Endothelial cell of umbilical vein (primary cell): ENCODE measurements around the gene DSCAML1. TPM values are rescaled to one million over a fixed set of nuclear protein-coding genes. Genes with fewer than 3 reads are reported as not detected.

Experiments
- BruUV-seq: library from RNA; stranded (reverse); fragments of 400-500 nt; replicated peaks from 2 replicates; lab custom pipeline; 2021; lab: Mats Ljungman, UMichigan
- CTCF ChIA-PET: fragments of 300-600, 350-600 bp; sonication (Branson Sonifier 250); formaldehyde crosslinking; loops from one replicate; lab custom pipeline; 2021; ENCODE audit warnings: antibody characterized with exemption, inconsistent platforms; lab: Charles Lee
- POLR2A ChIA-PET: fragments of 300-600, 350-600 bp; sonication (Branson Sonifier 250); formaldehyde crosslinking; loops from one replicate; lab custom pipeline; 2021; ENCODE audit warnings: antibody characterized with exemption, inconsistent platforms; lab: Charles Lee
- DNase-seq: peaks from one replicate; pipeline ENCODE4 v3.0.0-alpha.2; 2011; ENCODE audit warnings: low read depth, low spot score
- FAIRE-seq: peaks from 2 replicates; lab custom pipeline; 2011; peaks lifted over from hg19 to GRCh38; lab: Jason Lieb, UNC
- H2AFZ ChIP-seq: 2 replicates; pipeline ENCODE4 v1.6.0; 2012; ENCODE audit warnings: low read depth, low read length, control low read depth, inconsistent platforms
- H3K27ac ChIP-seq: 2 replicates; pipeline ENCODE4 v1.5.1; 2011; ENCODE audit warnings: low read depth, mild to moderate bottlenecking, control low read depth, low read length, moderate library complexity; ENCODE audit not compliant: insufficient read depth
- H3K27me3 ChIP-seq, 2 experiments: 2 replicates each; pipeline versions ENCODE4 v1.6.0 to v1.6.1; 2011; ENCODE audit warnings: low read length in 2 of 2, mixed read lengths in 1 of 2; ENCODE audit not compliant: control insufficient read depth in 2 of 2, insufficient read depth in 2 of 2
- H3K36me3 ChIP-seq, 2 experiments: 2 replicates in 1 of 2; 3 replicates in 1 of 2; pipeline ENCODE4 v1.5.1; 2011; ENCODE audit warnings: low read length in 2 of 2, mild to moderate bottlenecking in 1 of 2, moderate library complexity in 1 of 2; ENCODE audit not compliant: control insufficient read depth in 2 of 2, insufficient read depth in 2 of 2; ENCODE audit errors: extremely low read depth in 1 of 2
- H3K4me1 ChIP-seq: 3 replicates; pipeline ENCODE4 v1.5.1; 2011; ENCODE audit warnings: mild to moderate bottlenecking, low read length; ENCODE audit not compliant: control insufficient read depth, insufficient read depth; ENCODE audit errors: extremely low read depth
- H3K4me2 ChIP-seq: 2 replicates; pipeline ENCODE4 v1.6.1; 2011; ENCODE audit warnings: low read length, control low read depth, mixed read lengths; ENCODE audit not compliant: insufficient read depth
- H3K4me3 ChIP-seq, 3 experiments: fragments of 200-600 bp in 1 of 3; sonication (generic), shearing (Covaris generic) in 1 of 3; replicated peaks in 1 of 3; 2 replicates each; pipeline ENCODE4 v1.5.1; 2011 to 2016; ENCODE audit warnings: control low read depth in 3 of 3, low read length in 3 of 3, mild to moderate bottlenecking in 2 of 3, inconsistent platforms in 1 of 3, low read depth in 1 of 3, moderate library complexity in 1 of 3; ENCODE audit not compliant: insufficient read depth in 1 of 3
- H3K79me2 ChIP-seq: 2 replicates; pipeline ENCODE4 v1.6.0; 2012; ENCODE audit warnings: low read length, inconsistent platforms; ENCODE audit not compliant: control insufficient read depth, insufficient read depth
- H3K9ac ChIP-seq: replicated peaks from 2 replicates; pipeline ENCODE3; 2011; ENCODE audit warnings: low read length, control low read depth; ENCODE audit not compliant: insufficient read depth; ENCODE audit errors: extremely low read depth
- H3K9me1 ChIP-seq: replicated peaks from 3 replicates; pipeline ENCODE4 v1.6.0; 2011; ENCODE audit warnings: mild to moderate bottlenecking, low read length; ENCODE audit not compliant: control insufficient read depth, insufficient read depth; ENCODE audit errors: extremely low read depth
- H3K9me3 ChIP-seq: replicated peaks from 2 replicates; pipeline ENCODE4 v1.5.1; 2012; ENCODE audit warnings: low read length, inconsistent platforms; ENCODE audit not compliant: control insufficient read depth, insufficient read depth
- H4K20me1 ChIP-seq: replicated peaks from 2 replicates; pipeline ENCODE3; 2011; ENCODE audit warnings: mild to moderate bottlenecking, low read length; ENCODE audit not compliant: control insufficient read depth, insufficient read depth; ENCODE audit errors: extremely low read depth
- EZH2 ChIP-seq: IDR thresholded peaks from 2 replicates; pipeline ENCODE4 v1.6.1; 2012; ENCODE audit warnings: borderline replicate concordance, low read depth, mild to moderate bottlenecking, moderate library complexity, low read length, inconsistent platforms; ENCODE audit not compliant: severe bottlenecking
- FOS ChIP-seq: IDR thresholded peaks from 2 replicates; pipeline ENCODE4 v1.6.1; 2011; ENCODE audit warnings: mild to moderate bottlenecking, low read length, moderate library complexity, borderline replicate concordance; ENCODE audit not compliant: insufficient read depth
- GATA2 ChIP-seq: IDR thresholded peaks from 2 replicates; pipeline ENCODE4 v1.7.0; 2011; ENCODE audit warnings: low read depth, mild to moderate bottlenecking, moderate library complexity, mixed read lengths, low read length; ENCODE audit not compliant: insufficient read length, insufficient read depth
- JUN ChIP-seq: IDR thresholded peaks from 2 replicates; pipeline ENCODE4 v1.6.1; 2011; ENCODE audit warnings: borderline replicate concordance, low read depth; ENCODE audit not compliant: insufficient read length, insufficient read depth
- MYC ChIP-seq: IDR thresholded peaks from one replicate; pipeline ENCODE4 v1.6.1; 2011; ENCODE audit warnings: mild to moderate bottlenecking, low read depth, low read length
- POLR2A ChIP-seq: IDR thresholded peaks from 2 replicates; pipeline ENCODE4 v1.6.1; 2012; ENCODE audit warnings: low read depth, mild to moderate bottlenecking, control low read depth, low read length
- POLR2AphosphoS5 ChIP-seq: IDR thresholded peaks from 2 replicates; pipeline ENCODE4 v1.6.1; 2012; ENCODE audit warnings: low read depth, mild to moderate bottlenecking, control low read depth, low read length, moderate library complexity; ENCODE audit not compliant: insufficient read depth
- dilution Hi-C: fragments of 300-500 bp; cut with MboI; formaldehyde crosslinking; loops from one replicate; pipeline ENCODE4 v1.15.0; 2019; ENCODE audit warnings: low sequenced_read_pairs; ENCODE audit not compliant: extremely low pct_ligation_motif_present
- intact Hi-C: fragments of 100-400 bp; cut with micrococcal nuclease; formaldehyde crosslinking; loops from one replicate; pipeline ENCODE4 v1.10.0; 2022
- polyA plus RNA-seq, 4 experiments: library from polyadenylated mRNA; depleted of rRNA in 3 of 4; stranded (reverse) in 3 of 4; unstranded in 1 of 4; fragments of >200 nt; gene quantifications; 2 replicates each; pipeline versions ENCODE4 v1.2.1 to v1.2.3, GENCODE V29; 2011 to 2012; ENCODE audit warnings: missing spikeins in 1 of 4
- total RNA-seq: library from RNA; stranded (reverse); gene quantifications from 2 replicates; pipeline ENCODE4 v1.2.3, GENCODE V29; 2021
- TF ChIP-seq, protein P1 (sequence below), 2 donors: IDR thresholded peaks; 1 replicate in 1 of 2; 2 replicates in 1 of 2; pipeline ENCODE4 v1.5.1; 2011; ENCODE audit warnings: low read length in 2 of 2, mild to moderate bottlenecking in 2 of 2, moderate library complexity in 2 of 2, control low read depth in 1 of 2, inconsistent platforms in 1 of 2, low read depth in 1 of 2; ENCODE audit not compliant: insufficient read depth in 1 of 2; ENCODE audit errors: extremely low read depth in 1 of 2
- TF ChIP-seq, protein P2 (sequence below): IDR thresholded peaks from 2 replicates; pipeline ENCODE4 v1.6.1; 2011; ENCODE audit not compliant: insufficient read depth, insufficient read length

Gene DSCAML1
- total and polyA plus RNA-seq, 2 donors (not counting 3 experiments of a cell fraction or from before 2014, with no cell fraction given) = not detected

DNA sequence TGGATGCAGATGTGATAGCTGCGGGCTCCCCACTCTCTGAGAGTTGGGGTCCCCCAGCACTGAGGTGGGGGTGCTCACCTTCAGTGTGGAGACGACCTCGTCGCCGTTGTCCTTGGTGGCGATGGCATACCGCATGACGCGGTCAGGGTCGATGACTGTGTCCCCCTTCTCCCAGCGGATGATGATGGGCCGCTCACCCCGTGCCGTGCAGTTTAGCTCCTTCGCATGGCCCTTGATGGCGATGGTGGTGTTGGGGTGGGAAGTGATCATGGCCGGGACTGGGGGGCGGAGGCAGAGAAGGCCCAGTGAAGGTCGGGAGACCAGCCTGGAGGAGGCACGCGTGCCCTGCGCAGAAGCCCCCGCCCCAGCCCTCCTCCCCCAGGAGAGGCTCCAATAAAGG is 315.1 kb downstream of the DSCAML1 start:
- CTCF ChIA-PET = no interaction called here
- no peak for FAIRE-seq
- Histone ChIP-seq H3K9me1 (no peaks in the 10 kb centered on the region), H4K20me1 (no peaks in the 10 kb centered on the region), H3K27me3 (peaks cover 0 to 2% of the 10 kb centered on the region in 2 experiments), H3K79me2 (no peaks in the 10 kb centered on the region), H3K4me3 (no peak overlapping the region), H3K9ac (no peak overlapping the region), H3K36me3 (no peaks in the 10 kb centered on the region), H2AFZ (no peak overlapping the region), H3K9me3 (no peaks in the 10 kb centered on the region), H3K27ac (no peak overlapping the region), H3K4me2 (no peak overlapping the region), H3K4me1 (no peaks in the 10 kb centered on the region)
- POLR2A ChIA-PET = no interaction called here
- dilution Hi-C loops = no loop called here
- intact Hi-C loops = no loop called here
- TF ChIP-seq, protein P1, sequence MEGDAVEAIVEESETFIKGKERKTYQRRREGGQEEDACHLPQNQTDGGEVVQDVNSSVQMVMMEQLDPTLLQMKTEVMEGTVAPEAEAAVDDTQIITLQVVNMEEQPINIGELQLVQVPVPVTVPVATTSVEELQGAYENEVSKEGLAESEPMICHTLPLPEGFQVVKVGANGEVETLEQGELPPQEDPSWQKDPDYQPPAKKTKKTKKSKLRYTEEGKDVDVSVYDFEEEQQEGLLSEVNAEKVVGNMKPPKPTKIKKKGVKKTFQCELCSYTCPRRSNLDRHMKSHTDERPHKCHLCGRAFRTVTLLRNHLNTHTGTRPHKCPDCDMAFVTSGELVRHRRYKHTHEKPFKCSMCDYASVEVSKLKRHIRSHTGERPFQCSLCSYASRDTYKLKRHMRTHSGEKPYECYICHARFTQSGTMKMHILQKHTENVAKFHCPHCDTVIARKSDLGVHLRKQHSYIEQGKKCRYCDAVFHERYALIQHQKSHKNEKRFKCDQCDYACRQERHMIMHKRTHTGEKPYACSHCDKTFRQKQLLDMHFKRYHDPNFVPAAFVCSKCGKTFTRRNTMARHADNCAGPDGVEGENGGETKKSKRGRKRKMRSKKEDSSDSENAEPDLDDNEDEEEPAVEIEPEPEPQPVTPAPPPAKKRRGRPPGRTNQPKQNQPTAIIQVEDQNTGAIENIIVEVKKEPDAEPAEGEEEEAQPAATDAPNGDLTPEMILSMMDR (IDR thresholded peaks at IDR 0.05; ENCODE audit: extremely low read depth in 1 of 2, insufficient read depth in 1 of 2, low read depth in 1 of 2, low read length in 2 of 2) = no peak
- TF ChIP-seq POLR2AphosphoS5 = no peak
- no peak for TF ChIP-seq POLR2A
- TF ChIP-seq FOS = no peak
- TF ChIP-seq, protein P2, sequence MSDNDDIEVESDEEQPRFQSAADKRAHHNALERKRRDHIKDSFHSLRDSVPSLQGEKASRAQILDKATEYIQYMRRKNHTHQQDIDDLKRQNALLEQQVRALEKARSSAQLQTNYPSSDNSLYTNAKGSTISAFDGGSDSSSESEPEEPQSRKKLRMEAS = no peak
- no peak for TF ChIP-seq JUN
- no peak for TF ChIP-seq MYC
- no peak for TF ChIP-seq GATA2
- TF ChIP-seq EZH2 = no peak
- DNase-seq = no peak
- no TSS peak for BruUV-seq
